Measurements from ENCODE around the gene SELENOV. TPM values are rescaled to one million over a fixed set of nuclear protein-coding genes. Genes with fewer than 3 reads are reported as not detected.

SELENOV gene
- total RNA-seq, 2 donors from 2014 or later: not detected

DNA sequence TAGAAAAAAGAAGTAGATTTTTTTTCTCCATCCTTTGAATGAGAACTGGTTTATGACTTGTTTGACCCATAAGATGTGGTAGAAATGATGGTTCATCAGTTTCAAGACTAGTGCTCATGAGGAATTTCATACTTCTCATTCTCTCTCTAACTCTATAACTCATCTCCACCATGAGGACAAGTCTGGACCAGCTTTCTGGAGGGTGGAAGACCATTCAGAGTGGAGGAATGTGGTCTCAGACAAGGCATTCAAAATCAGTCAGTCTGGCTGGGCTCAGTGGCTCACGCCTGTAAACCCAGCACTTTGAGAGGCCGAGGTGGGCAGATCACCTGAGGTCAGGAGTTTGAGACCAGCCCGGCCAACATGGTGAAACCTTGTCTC, 28.5 kb downstream of the SELENOV start:
- DNase-seq: no peak
- Histone ChIP-seq H3K9me3 (no peaks in the 10 kb centered on the region), H3K4me3 (no peak overlapping the region), H3K27ac (no peak overlapping the region), H3K4me1 (peaks cover 7% of the 10 kb centered on the region), H3K36me3 (no peaks in the 10 kb centered on the region), H3K27me3 (no peaks in the 10 kb centered on the region), H3K9ac (ENCODE audit: low read depth in 2 of 2, low read length in 2 of 2) (no peak overlapping the region)
- intact Hi-C loops (cut with DNase I): no loop called here
- TF ChIP-seq, protein P1, sequence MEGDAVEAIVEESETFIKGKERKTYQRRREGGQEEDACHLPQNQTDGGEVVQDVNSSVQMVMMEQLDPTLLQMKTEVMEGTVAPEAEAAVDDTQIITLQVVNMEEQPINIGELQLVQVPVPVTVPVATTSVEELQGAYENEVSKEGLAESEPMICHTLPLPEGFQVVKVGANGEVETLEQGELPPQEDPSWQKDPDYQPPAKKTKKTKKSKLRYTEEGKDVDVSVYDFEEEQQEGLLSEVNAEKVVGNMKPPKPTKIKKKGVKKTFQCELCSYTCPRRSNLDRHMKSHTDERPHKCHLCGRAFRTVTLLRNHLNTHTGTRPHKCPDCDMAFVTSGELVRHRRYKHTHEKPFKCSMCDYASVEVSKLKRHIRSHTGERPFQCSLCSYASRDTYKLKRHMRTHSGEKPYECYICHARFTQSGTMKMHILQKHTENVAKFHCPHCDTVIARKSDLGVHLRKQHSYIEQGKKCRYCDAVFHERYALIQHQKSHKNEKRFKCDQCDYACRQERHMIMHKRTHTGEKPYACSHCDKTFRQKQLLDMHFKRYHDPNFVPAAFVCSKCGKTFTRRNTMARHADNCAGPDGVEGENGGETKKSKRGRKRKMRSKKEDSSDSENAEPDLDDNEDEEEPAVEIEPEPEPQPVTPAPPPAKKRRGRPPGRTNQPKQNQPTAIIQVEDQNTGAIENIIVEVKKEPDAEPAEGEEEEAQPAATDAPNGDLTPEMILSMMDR (IDR thresholded peaks at IDR 0.05): no peak

DNA sequence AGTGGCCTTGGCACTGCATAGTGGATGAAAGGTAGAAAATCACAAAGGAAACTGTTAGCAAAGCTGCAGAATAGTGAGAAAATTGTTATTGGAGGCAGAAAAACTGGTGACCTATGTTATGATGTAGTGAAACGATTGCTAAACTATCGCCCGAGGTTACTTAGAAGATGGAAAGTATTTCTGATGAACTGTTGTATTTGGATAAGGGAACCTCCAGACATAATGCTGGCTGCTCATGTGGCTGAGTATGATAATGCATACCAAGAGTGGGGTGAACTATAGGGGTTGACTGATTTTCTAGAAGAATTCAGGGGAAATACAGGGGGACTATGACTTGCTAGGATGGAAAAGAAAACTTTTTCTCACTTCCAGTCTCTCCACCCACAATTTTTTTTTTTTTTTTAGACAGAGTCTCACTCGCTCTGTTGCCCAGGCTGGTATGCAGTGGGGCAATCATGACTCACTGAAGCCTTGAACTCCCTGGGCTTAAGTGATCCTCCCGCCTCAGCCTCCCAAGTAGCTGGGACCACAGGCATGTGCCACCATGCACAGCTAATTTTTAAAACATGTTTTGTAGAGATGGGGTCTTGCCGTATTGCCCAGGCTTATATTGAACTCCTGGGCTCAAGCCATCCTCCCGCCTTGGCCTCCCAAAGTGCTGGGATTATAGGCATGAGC, 29.4 kb downstream of the SELENOV start:
- Histone ChIP-seq H3K9me3 (no peaks in the 10 kb centered on the region), H3K27ac (no peak overlapping the region), H3K9ac (ENCODE audit: low read depth in 2 of 2, low read length in 2 of 2) (no peak overlapping the region), H3K4me1 (no peaks in the 10 kb centered on the region), H3K27me3 (no peaks in the 10 kb centered on the region), H3K4me3 (no peak overlapping the region), H3K36me3 (no peaks in the 10 kb centered on the region)
- TF ChIP-seq, protein P1 (IDR thresholded peaks at IDR 0.05): no peak
- DNase-seq: no peak
- intact Hi-C loops (cut with DNase I): no loop called here

DNA sequence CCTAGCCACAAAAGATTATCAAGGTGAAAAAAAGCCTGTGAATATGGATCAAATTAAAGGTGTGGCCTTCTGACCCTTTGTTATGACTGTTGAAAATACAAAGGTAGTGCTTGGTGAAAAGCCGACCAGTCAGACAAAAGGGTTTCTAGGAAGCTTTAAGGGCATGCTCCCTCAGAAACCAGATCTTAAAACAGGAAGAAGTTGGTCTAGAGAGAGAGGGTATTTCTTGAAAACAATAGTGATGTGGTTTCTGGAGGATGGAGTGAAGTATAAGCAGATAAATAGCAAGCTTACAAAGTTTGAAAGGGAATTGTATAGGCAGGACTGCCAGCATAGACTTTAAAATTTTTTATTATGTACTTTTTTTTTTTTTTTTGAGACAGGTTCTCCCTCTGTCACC, 30.0 kb downstream of the SELENOV start:
- Histone ChIP-seq H3K36me3 (no peaks in the 10 kb centered on the region), H3K9me3 (no peaks in the 10 kb centered on the region), H3K4me1 (no peaks in the 10 kb centered on the region), H3K9ac (ENCODE audit: low read depth in 2 of 2, low read length in 2 of 2) (no peak overlapping the region), H3K27me3 (no peaks in the 10 kb centered on the region), H3K27ac (no peak overlapping the region), H3K4me3 (no peak overlapping the region)
- intact Hi-C loops (cut with DNase I): no loop called here
- DNase-seq: no peak
- TF ChIP-seq, protein P1 (IDR thresholded peaks at IDR 0.05): no peak

DNA sequence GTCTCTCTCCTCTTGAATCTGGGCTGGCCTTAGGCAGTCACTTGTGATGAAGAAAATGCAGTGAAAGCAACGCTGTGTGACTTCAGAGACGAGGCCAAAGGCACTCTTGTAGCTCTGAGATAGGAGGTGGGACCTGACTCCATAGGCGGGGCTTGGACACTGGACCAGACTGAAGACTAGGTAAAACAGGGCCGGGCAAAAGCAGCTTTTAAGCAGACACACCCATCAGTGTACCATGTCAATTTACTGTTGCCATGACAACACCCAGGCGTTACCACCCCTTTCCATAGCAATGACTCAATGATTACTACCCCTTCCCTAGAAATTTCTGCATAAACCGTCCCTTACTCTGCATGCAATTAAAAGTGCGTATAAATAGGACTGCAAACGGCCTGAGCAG, 31.7 kb downstream of the SELENOV start:
- no peaks in the 10 kb centered on the region for H3K27me3 ChIP-seq
- intact Hi-C loops (cut with DNase I): no loop called here
- H3K36me3 ChIP-seq: no peaks in the 10 kb centered on the region
- no peak overlapping the region for H3K4me3 ChIP-seq
- no peaks in the 10 kb centered on the region for H3K4me1 ChIP-seq
- H3K9ac ChIP-seq (ENCODE audit: low read depth in 2 of 2, low read length in 2 of 2): no peak overlapping the region
- TF ChIP-seq, protein P1 (IDR thresholded peaks at IDR 0.05): no peak
- no peak for DNase-seq
- H3K9me3 ChIP-seq: no peaks in the 10 kb centered on the region
- no peak overlapping the region for H3K27ac ChIP-seq

DNA sequence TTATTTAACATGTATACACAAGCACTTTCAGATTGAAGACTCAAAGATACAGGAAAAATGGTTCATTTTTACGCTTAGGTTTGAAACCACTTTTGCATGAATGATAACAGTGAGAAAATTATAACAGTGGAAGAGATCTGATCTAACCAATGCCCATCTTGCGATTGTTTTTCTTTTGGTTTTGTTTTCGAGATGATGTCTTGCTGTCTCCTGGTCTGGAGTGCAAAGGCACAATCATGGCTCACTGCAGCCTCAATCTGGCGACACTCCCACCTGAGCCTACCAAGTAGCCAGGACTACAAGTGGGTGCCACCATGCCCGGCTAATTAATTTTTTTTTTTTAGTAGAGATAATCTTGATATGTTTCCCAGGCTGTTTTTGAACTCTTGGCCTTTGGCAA, 35.3 kb downstream of the SELENOV start:
- Histone ChIP-seq H3K9ac (ENCODE audit: low read depth in 2 of 2, low read length in 2 of 2) (no peak overlapping the region), H3K27me3 (no peaks in the 10 kb centered on the region), H3K4me3 (no peak overlapping the region), H3K36me3 (no peaks in the 10 kb centered on the region), H3K27ac (no peak overlapping the region), H3K4me1 (no peaks in the 10 kb centered on the region), H3K9me3 (no peaks in the 10 kb centered on the region)
- TF ChIP-seq, protein P1 (IDR thresholded peaks at IDR 0.05): no peak
- DNase-seq: no peak
- intact Hi-C loops (cut with DNase I): loop anchor here (2.0 to 10.0 kb wide), 2 partner anchors 123 to 215 kb away; no protein-coding TSS in a partner anchor

Measured in colonic mucosa (tissue), 4 donors.